Measurements from ENCODE around the gene OPHN1. TPM values are rescaled to one million over a fixed set of nuclear protein-coding genes. Genes with fewer than 3 reads are reported as not detected.

Gene OPHN1
- total and polyA plus RNA-seq, 2 of the 13 experiments (the other 11 are each of a cell fraction or from before 2014, with no cell fraction given), result 1.6 to 1.7 TPM

DNA sequence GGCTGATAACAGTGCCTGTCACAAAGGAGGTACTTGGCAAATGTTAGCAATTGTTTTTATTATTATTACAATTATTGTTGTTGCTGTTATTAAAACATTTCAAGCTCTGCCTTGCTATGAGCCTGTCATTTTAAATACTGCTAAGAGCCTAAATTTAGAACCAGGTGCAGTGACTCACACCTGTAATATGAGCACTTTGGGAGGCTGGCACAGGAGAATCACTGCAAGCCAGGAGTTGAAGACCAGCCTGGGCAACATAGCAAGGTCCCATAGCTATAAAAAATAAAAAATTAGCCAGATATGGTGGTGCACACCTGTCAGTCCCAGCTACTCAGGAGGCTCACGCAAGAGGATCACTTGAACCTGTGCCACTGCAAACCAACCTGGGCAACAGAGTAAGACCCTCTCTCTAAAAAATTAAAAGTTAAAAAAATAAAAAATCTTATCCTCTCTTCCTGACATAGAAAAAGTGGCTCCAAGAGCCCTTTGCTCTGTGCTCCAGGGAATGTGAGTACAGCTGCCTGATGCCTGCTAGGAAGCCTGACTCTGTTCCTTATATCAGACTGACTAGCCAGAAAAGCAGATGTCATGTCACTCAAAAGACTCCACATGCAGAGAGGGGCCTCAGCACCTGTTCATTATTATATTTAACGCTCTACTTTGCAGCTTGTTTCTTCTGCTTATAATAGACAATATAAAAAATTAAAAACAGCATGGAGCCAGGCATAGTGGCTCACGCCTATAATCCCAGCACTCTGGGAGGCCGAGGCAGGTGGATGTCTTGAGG lies 234.0 kb downstream of the OPHN1 start:
- Histone ChIP-seq H3K27ac (ENCODE audit: extremely low read length, insufficient read depth, low read length) (no peak overlapping the region), H3K9ac (ENCODE audit: insufficient read depth, low read depth, low read length) (no peak overlapping the region), H3K36me3 (replicated peaks in 1 of 2; ENCODE audit: control insufficient read depth in 1 of 2, insufficient read depth in 2 of 2, low read length in 2 of 2) (no peaks in the 10 kb centered on the region), H3K4me1 (ENCODE audit: insufficient read depth, low read length) (no peaks in the 10 kb centered on the region), H4K20me1 (ENCODE audit: insufficient read depth, low read length) (no peaks in the 10 kb centered on the region), H2AFZ (ENCODE audit: low read length) (no peak overlapping the region), H3K4me2 (ENCODE audit: low read depth, low read length) (no peak overlapping the region), H3K27me3 (ENCODE audit: control insufficient read depth in 1 of 2, insufficient read depth in 2 of 2, low read length in 2 of 2) (no peaks in the 10 kb centered on the region), H3K79me2 (ENCODE audit: insufficient read depth, low read length) (no peaks in the 10 kb centered on the region), H3K9me3 (ENCODE audit: low read length) (no peaks in the 10 kb centered on the region), H3K4me3 (replicated peaks in 1 of 3; ENCODE audit: insufficient read depth in 1 of 3, low read depth in 2 of 3, low read length in 3 of 3) (no peak overlapping the region)
- no peak for ATAC-seq
- in situ Hi-C loops (cut with HindIII; ENCODE audit: extremely low pct_ligation_motif_present, low pct_unique_long_range_greater_than_20kb), result loop anchor here (5.0 to 10.0 kb wide), 2 partner anchors 296 to 513 kb away; partner anchors contain the start of gene YIPF6
- DNase-seq (ENCODE audit: low spot score), result no peak
- intact Hi-C loops (cut with micrococcal nuclease; ENCODE audit: unreplicated experiment), result loop anchor here (5.0 kb wide), 1 partner anchor 498 kb away; no protein-coding TSS in a partner anchor
- no peak for FAIRE-seq
- BruUV-seq (replicated peaks), result no TSS peak
- WGBS (ENCODE audit: low lambda C conversion rate), result 100% methylated on average over 3 of the region's 4 CpGs
- ChIA-PET CTCF (ENCODE audit: low intra/inter-chr PET ratio, low total read pairs) (interaction anchor here (1.4 kb wide), 1 partner anchor 512 kb away, joined by 3 read pairs; no protein-coding TSS in a partner anchor), POLR2A (no interaction called here)
- TF ChIP-seq, protein P1, sequence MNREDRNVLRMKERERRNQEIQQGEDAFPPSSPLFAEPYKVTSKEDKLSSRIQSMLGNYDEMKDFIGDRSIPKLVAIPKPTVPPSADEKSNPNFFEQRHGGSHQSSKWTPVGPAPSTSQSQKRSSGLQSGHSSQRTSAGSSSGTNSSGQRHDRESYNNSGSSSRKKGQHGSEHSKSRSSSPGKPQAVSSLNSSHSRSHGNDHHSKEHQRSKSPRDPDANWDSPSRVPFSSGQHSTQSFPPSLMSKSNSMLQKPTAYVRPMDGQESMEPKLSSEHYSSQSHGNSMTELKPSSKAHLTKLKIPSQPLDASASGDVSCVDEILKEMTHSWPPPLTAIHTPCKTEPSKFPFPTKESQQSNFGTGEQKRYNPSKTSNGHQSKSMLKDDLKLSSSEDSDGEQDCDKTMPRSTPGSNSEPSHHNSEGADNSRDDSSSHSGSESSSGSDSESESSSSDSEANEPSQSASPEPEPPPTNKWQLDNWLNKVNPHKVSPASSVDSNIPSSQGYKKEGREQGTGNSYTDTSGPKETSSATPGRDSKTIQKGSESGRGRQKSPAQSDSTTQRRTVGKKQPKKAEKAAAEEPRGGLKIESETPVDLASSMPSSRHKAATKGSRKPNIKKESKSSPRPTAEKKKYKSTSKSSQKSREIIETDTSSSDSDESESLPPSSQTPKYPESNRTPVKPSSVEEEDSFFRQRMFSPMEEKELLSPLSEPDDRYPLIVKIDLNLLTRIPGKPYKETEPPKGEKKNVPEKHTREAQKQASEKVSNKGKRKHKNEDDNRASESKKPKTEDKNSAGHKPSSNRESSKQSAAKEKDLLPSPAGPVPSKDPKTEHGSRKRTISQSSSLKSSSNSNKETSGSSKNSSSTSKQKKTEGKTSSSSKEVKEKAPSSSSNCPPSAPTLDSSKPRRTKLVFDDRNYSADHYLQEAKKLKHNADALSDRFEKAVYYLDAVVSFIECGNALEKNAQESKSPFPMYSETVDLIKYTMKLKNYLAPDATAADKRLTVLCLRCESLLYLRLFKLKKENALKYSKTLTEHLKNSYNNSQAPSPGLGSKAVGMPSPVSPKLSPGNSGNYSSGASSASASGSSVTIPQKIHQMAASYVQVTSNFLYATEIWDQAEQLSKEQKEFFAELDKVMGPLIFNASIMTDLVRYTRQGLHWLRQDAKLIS (CRISPR knock-in tag; IDR thresholded peaks at IDR 0.05), result no peak
- TF ChIP-seq SOX5 (CRISPR knock-in tag; IDR thresholded peaks at IDR 0.05; ENCODE audit: borderline replicate concordance), result no peak
- TF ChIP-seq, protein P2, sequence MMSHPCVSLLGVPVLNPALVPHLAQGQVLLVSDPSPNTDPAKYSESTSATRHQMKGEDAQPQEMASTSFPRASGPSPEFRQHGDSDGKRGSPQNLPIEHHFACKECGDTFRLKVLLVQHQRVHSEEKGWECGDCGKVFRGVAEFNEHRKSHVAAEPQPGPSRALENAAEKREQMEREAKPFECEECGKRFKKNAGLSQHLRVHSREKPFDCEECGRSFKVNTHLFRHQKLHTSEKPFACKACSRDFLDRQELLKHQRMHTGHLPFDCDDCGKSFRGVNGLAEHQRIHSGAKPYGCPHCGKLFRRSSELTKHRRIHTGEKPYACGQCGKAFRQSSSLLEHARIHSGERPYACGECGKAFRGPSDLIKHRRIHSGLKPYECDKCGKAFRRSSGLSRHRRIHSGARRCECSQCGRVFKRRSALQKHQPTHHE (CRISPR knock-in tag; IDR thresholded peaks at IDR 0.05; ENCODE audit: borderline replicate concordance), result no peak
- no peak for TF ChIP-seq TARDBP (CRISPR knock-in tag; IDR thresholded peaks at IDR 0.05)
- no peak for TF ChIP-seq POGZ (CRISPR knock-in tag; IDR thresholded peaks at IDR 0.05)
- no peak for TF ChIP-seq MTA1 (CRISPR knock-in tag; IDR thresholded peaks at IDR 0.05; ENCODE audit: borderline replicate concordance)
- TF ChIP-seq U2AF1 (optimal IDR thresholded peaks at IDR 0.05; ENCODE audit: low read depth, low read length), result no peak
- TF ChIP-seq, protein P3, sequence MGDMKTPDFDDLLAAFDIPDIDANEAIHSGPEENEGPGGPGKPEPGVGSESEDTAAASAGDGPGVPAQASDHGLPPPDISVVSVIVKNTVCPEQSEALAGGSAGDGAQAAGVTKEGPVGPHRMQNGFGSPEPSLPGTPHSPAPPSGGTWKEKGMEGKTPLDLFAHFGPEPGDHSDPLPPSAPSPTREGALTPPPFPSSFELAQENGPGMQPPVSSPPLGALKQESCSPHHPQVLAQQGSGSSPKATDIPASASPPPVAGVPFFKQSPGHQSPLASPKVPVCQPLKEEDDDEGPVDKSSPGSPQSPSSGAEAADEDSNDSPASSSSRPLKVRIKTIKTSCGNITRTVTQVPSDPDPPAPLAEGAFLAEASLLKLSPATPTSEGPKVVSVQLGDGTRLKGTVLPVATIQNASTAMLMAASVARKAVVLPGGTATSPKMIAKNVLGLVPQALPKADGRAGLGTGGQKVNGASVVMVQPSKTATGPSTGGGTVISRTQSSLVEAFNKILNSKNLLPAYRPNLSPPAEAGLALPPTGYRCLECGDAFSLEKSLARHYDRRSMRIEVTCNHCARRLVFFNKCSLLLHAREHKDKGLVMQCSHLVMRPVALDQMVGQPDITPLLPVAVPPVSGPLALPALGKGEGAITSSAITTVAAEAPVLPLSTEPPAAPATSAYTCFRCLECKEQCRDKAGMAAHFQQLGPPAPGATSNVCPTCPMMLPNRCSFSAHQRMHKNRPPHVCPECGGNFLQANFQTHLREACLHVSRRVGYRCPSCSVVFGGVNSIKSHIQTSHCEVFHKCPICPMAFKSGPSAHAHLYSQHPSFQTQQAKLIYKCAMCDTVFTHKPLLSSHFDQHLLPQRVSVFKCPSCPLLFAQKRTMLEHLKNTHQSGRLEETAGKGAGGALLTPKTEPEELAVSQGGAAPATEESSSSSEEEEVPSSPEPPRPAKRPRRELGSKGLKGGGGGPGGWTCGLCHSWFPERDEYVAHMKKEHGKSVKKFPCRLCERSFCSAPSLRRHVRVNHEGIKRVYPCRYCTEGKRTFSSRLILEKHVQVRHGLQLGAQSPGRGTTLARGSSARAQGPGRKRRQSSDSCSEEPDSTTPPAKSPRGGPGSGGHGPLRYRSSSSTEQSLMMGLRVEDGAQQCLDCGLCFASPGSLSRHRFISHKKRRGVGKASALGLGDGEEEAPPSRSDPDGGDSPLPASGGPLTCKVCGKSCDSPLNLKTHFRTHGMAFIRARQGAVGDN (CRISPR knock-in tag; IDR thresholded peaks at IDR 0.05), result no peak
- TF ChIP-seq ZNF607 (CRISPR knock-in tag; IDR thresholded peaks at IDR 0.05; ENCODE audit: borderline replicate concordance), result no peak
- TF ChIP-seq FOXP1 (IDR thresholded peaks at IDR 0.05), result no peak
- TF ChIP-seq FOXP1 (CRISPR knock-in tag; IDR thresholded peaks at IDR 0.05), result no peak
- no peak for TF ChIP-seq ZBTB8A (CRISPR knock-in tag; IDR thresholded peaks at IDR 0.05; ENCODE audit: borderline replicate concordance, low read depth)
- TF ChIP-seq ARNT2 (CRISPR knock-in tag; IDR thresholded peaks at IDR 0.05; ENCODE audit: low read depth), result no peak
- TF ChIP-seq ZNF20 (CRISPR knock-in tag; IDR thresholded peaks at IDR 0.05), result no peak
- TF ChIP-seq TCF12 (IDR thresholded peaks at IDR 0.05), result no peak
- TF ChIP-seq TCF12 (CRISPR knock-in tag; IDR thresholded peaks at IDR 0.05), result no peak

Measured in HepG2 (cell line).